K562 (cell line): ENCODE data around the gene TNFRSF6B. TPM values are rescaled to one million over a fixed set of nuclear protein-coding genes. Genes with fewer than 3 reads are reported as not detected.

ENCODE experiments used
- ATAC-seq: fragments of 200-7000 bp; cut with Tn5 transposase; 3 replicates; pipeline ENCODE4 v1.9.1; 2020; ENCODE audit warnings: moderate library complexity
- BruUV-seq: library from RNA; stranded (reverse); fragments of 400-500 nt; replicated peaks from 2 replicates; lab custom pipeline; 2021; lab: Mats Ljungman, UMichigan
- CTCF ChIA-PET: fragments of 300-600 bp; formaldehyde crosslinking; extraction: SDS; loops from one replicate; lab custom pipeline; 2021; ENCODE audit warnings: low intra/inter-chr PET ratio; lab: Yijun Ruan, JAX
- POLR2A ChIA-PET: fragments of 300-600, 350-650 bp; sonication (Branson Sonifier 250); formaldehyde crosslinking; extraction: SDS; loops from one replicate; lab custom pipeline; 2021; ENCODE audit warnings: antibody characterized with exemption, inconsistent platforms; lab: Yijun Ruan, JAX
- DNase-seq, 4 experiments: peaks; one replicate each; pipeline versions ENCODE4 v3.0.0 to v3.0.0-alpha.2; 2011 to 2018; ENCODE audit warnings: low spot score in 3 of 4, mixed read lengths in 3 of 4; ENCODE audit errors: extremely low read depth in 1 of 4
- FAIRE-seq: peaks from 2 replicates; lab custom pipeline; 2011; peaks lifted over from hg19 to GRCh38; lab: Jason Lieb, UNC
- H2AFZ ChIP-seq: 2 replicates; pipeline ENCODE4 v1.6.0; 2011; ENCODE audit warnings: low read depth, low read length, control low read depth, inconsistent platforms
- H3K27ac ChIP-seq: fragments of 200-600 bp; 3 replicates; pipeline ENCODE4 v1.8.0; 2011; ENCODE audit warnings: low read depth, mild to moderate bottlenecking, control low read depth, inconsistent platforms, low read length, moderate library complexity, mixed read lengths; ENCODE audit errors: extremely low read depth
- H3K27me3 ChIP-seq, 2 experiments: fragments of 300-600 bp in 1 of 2; 2 replicates in 1 of 2; 3 replicates in 1 of 2; pipeline versions ENCODE4 v1.6.0 to v1.8.0; 2011; ENCODE audit warnings: inconsistent platforms in 2 of 2, low read length in 2 of 2, mild to moderate bottlenecking in 1 of 2, mixed read lengths in 1 of 2, moderate library complexity in 1 of 2; ENCODE audit not compliant: control insufficient read depth in 2 of 2, insufficient read depth in 2 of 2
- H3K36me3 ChIP-seq: fragments of 300-600 bp; 3 replicates; pipeline ENCODE4 v1.8.0; 2011; ENCODE audit warnings: mild to moderate bottlenecking, low read length, inconsistent platforms; ENCODE audit not compliant: control insufficient read depth, insufficient read depth
- H3K4me1 ChIP-seq, 2 experiments: fragments of 200-600 bp in 1 of 2; replicated peaks in 1 of 2; 2 replicates in 1 of 2; 3 replicates in 1 of 2; pipeline versions ENCODE4 v1.5.1 to v1.8.0; 2011; ENCODE audit warnings: inconsistent platforms in 2 of 2, low read length in 2 of 2, mild to moderate bottlenecking in 1 of 2, mixed read lengths in 1 of 2, moderate library complexity in 1 of 2; ENCODE audit not compliant: control insufficient read depth in 2 of 2, insufficient read depth in 2 of 2
- H3K4me2 ChIP-seq: 2 replicates; pipeline ENCODE4 v1.6.1; 2011; ENCODE audit warnings: low read length, control low read depth, inconsistent platforms, mixed read lengths; ENCODE audit not compliant: insufficient read depth
- H3K4me3 ChIP-seq: fragments of 200-600 bp; sonication (generic), shearing (Covaris generic); 2 replicates; pipeline ENCODE4 v1.5.1; 2016; ENCODE audit warnings: control low read depth, inconsistent platforms
- H3K79me2 ChIP-seq: fragments of 200-600 bp; 3 replicates; pipeline ENCODE4 v1.8.0; 2011; ENCODE audit warnings: low read length, inconsistent platforms; ENCODE audit not compliant: control insufficient read depth, insufficient read depth
- H3K9ac ChIP-seq, 2 experiments: 2 replicates each; pipeline versions ENCODE4 v1.6.0 to v1.6.1; 2011; ENCODE audit warnings: low read depth in 2 of 2, low read length in 2 of 2, control low read depth in 1 of 2, inconsistent platforms in 1 of 2, mild to moderate bottlenecking in 1 of 2, mixed read lengths in 1 of 2; ENCODE audit not compliant: insufficient read depth in 1 of 2
- H3K9me1 ChIP-seq: one replicate; pipeline ENCODE4 v1.6.0; 2011; ENCODE audit warnings: inconsistent platforms, mild to moderate bottlenecking, low read length, moderate library complexity; ENCODE audit not compliant: control insufficient read depth, insufficient read depth
- H3K9me3 ChIP-seq: replicated peaks from 2 replicates; pipeline ENCODE4 v1.5.1; 2011; ENCODE audit warnings: low read depth, low read length, inconsistent platforms; ENCODE audit not compliant: control insufficient read depth, insufficient read depth
- H4K20me1 ChIP-seq: replicated peaks from 2 replicates; pipeline ENCODE4 v1.6.1; 2011; ENCODE audit warnings: low read length, inconsistent platforms, mixed read lengths; ENCODE audit not compliant: control insufficient read depth, insufficient read depth
- POLR2A ChIP-seq: fragments of 450-650 bp; conservative IDR thresholded peaks from 2 replicates; pipeline ENCODE4 v1.6.1; 2016
- POLR2G ChIP-seq: fragments of 200-400 bp; formaldehyde crosslinking; IDR thresholded peaks from 2 replicates; pipeline ENCODE4 v1.6.1; 2017; ENCODE audit warnings: low read depth, mild to moderate bottlenecking, antibody characterized with exemption, low read length, moderate library complexity
- RHOXF2B ChIP-seq: fragments of 250-450 bp; sonication (Bioruptor Pico); conservative IDR thresholded peaks from 2 replicates; pipeline ENCODE4 v1.5.1; 2021
- WGBS: fragments of 100-300 bp; shearing (Covaris generic); methylation state at CpG from one replicate; pipeline ENCODE4 v1.1.6; 2016; ENCODE audit warnings: low coverage, mixed read lengths; ENCODE audit not compliant: insufficient coverage; ENCODE audit errors: missing lambda C conversion rate; 5-methylcytosine and 5-hydroxymethylcytosine counted together
- in situ Hi-C: fragments of 300-500 bp; cut with MboI; formaldehyde crosslinking; loops from 4 replicates; pipeline ENCODE4 v1.15.0; 2018; ENCODE audit warnings: inconsistent platforms, mixed read lengths
- intact Hi-C: fragments of 100-400 bp; cut with micrococcal nuclease; formaldehyde crosslinking; loops from 2 replicates; pipeline ENCODE4 v1.14.2; 2022
- polyA plus RNA-seq, 8 experiments: library from polyadenylated mRNA; depleted of rRNA in 4 of 8; stranded (reverse) in 5 of 8; unstranded in 3 of 8; fragments of >200 nt; fragmentation: Nextera tagmentation in 2 of 8; fragmentation: Illumina TruSeq in 1 of 8; extraction: Ambion mirVana in 2 of 8; extraction: Trizol in 1 of 8; gene quantifications; 2 replicates each; pipeline versions ENCODE4 v1.2.1 to v1.2.3, GENCODE V29; 2011 to 2014; ENCODE audit warnings: inconsistent platforms in 1 of 8, missing spikeins in 1 of 8
- total RNA-seq, 7 experiments: library from RNA; depleted of rRNA in 6 of 7; stranded (reverse); fragments of >200 nt in 6 of 7; fragmentation: Illumina TruSeq in 2 of 7; extraction: Trizol in 2 of 7; gene quantifications; 2 replicates each; pipeline versions ENCODE4 v1.2.1 to v1.2.3, GENCODE V29; 2011 to 2021; ENCODE audit warnings: low replicate concordance in 1 of 7

Gene TNFRSF6B
- total and polyA plus RNA-seq, 9 of the 15 experiments (the other 6 are each of a cell fraction or from before 2014, with no cell fraction given) = 0.10 to 3.5 (median 0.32) TPM; not detected in 6

- no peaks in the 10 kb centered on the region for H3K9me3 ChIP-seq
- H3K27me3 ChIP-seq = no peaks in the 10 kb centered on the region
- no peak overlapping the region for H3K4me2 ChIP-seq
- FAIRE-seq = no peak
- ChIA-PET CTCF (no interaction called here), POLR2A (no interaction called here)
- H3K27ac ChIP-seq = no peak overlapping the region
- H3K4me1 ChIP-seq = peaks cover 0 to 74% of the 10 kb centered on the region in 2 experiments; a peak in 2 of 5 replicates
- intact Hi-C loops = no loop called here
- no peak for DNase-seq
- H3K9me1 ChIP-seq = no peaks in the 10 kb centered on the region
- in situ Hi-C loops = no loop called here
- no peak overlapping the region for H3K4me3 ChIP-seq
- WGBS = 95% methylated on average over 10 of the region's 10 CpGs
- TF ChIP-seq POLR2G (peak; percentile 36), POLR2A (0 out of 2 replicates have a peak, but pooled peaks have one; percentile 2), RHOXF2B (CRISPR knock-in tag) (no peak)
- TF ChIP-seq, all 486 proteins: peak for 2
- H3K36me3 ChIP-seq = peaks cover 37% of the 10 kb centered on the region; the same call in 2 of the 3 replicates
- no peak for ATAC-seq
- H3K9ac ChIP-seq = no peak overlapping the region
- H2AFZ ChIP-seq = no peak overlapping the region
- BruUV-seq = no TSS peak
- H3K79me2 ChIP-seq = no peaks in the 10 kb centered on the region
- H4K20me1 ChIP-seq = no peaks in the 10 kb centered on the region; the same call in 1 of the 2 replicates
Observed at GRCh38 chr20:63693083-63693732, 3.2 kb upstream of the TNFRSF6B start.
